ENCODE data around the gene LILRB1.
"Not testable (repeated sequence)": the region's sequence is repeated elsewhere in the genome, so short reads cannot be mapped to it uniquely, and the experiment has no call there.

LILRB1 gene

GRCh38 chr19:54624934-54625730, 5.2 kb upstream of the LILRB1 start:
- DNase-seq (ENCODE audit: low read depth), result not testable (repeated sequence)

GRCh38 chr19:54626757-54627156, 3.5 kb upstream of the LILRB1 start:
- no peak for DNase-seq (ENCODE audit: low read depth)

GRCh38 chr19:54627912-54628311, 2.4 kb upstream of the LILRB1 start:
- DNase-seq (ENCODE audit: low read depth), result not testable (repeated sequence)

DNA sequence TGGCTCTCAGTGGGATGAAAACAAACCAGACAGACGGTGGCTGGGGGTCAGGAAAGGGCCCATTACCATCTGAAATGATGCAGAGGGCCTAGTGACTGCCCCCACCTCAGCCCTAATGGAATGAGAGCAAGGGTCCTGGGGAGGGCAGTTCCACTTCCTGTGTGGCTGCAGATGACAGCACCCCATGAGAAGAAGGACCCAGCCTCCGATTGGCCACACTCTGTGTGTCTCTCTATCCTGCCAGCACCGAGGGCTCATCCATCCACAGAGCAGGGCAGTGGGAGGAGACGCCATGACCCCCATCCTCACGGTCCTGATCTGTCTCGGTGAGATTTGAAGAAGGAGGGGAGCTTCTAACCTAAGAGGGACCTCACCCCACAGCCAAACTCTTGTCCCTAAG, 498 bp downstream of the LILRB1 start:
- no peak for DNase-seq (ENCODE audit: low read depth)

DNA sequence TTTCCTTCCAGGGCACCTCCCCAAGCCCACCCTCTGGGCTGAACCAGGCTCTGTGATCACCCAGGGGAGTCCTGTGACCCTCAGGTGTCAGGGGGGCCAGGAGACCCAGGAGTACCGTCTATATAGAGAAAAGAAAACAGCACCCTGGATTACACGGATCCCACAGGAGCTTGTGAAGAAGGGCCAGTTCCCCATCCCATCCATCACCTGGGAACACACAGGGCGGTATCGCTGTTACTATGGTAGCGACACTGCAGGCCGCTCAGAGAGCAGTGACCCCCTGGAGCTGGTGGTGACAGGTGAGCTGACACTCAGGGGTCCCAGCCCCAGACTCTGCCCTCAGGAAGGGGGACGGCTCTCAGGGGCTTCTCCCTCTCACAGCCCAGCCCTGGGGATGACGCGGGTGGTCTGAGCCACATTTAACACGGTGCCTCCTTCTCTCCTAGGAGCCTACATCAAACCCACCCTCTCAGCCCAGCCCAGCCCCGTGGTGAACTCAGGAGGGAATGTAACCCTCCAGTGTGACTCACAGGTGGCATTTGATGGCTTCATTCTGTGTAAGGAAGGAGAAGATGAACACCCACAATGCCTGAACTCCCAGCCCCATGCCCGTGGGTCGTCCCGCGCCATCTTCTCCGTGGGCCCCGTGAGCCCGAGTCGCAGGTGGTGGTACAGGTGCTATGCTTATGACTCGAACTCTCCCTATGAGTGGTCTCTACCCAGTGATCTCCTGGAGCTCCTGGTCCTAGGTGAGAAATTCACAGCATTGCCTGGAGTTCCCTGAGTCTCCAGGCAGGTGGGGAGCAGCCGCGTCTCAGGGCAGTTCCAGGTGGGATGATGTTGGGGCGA, 1.4 kb downstream of the LILRB1 start:
- DNase-seq (ENCODE audit: low read depth), result not testable (repeated sequence)

GRCh38 chr19:54632517-54632916, 2.2 kb downstream of the LILRB1 start:
- DNase-seq (ENCODE audit: low read depth), result not testable (repeated sequence)

- DNase-seq (ENCODE audit: low read depth), result no peak
Observed at GRCh38 chr19:54633401-54633800, 3.1 kb downstream of the LILRB1 start.

DNA sequence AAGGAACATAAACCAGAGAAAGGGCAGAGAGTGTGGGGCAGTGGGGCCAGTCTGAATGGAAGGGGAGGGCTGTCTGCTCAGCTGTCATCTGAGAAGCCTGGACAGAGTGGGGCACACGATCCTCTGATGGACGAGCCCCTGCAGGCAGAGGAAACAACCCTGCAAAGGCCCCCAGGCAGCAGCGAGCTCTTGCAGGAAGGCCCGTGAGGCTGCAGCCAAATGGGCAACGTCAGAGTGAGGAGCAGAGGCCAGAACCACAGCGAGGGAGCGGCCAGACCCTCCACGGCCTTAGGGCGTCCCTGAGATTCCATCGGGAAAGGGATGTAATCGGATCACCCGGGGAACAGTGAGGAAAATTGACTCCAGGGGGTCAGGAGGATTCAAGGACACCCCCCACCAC, 5.8 kb downstream of the LILRB1 start:
- not testable (repeated sequence) for DNase-seq (ENCODE audit: low read depth)

DNA sequence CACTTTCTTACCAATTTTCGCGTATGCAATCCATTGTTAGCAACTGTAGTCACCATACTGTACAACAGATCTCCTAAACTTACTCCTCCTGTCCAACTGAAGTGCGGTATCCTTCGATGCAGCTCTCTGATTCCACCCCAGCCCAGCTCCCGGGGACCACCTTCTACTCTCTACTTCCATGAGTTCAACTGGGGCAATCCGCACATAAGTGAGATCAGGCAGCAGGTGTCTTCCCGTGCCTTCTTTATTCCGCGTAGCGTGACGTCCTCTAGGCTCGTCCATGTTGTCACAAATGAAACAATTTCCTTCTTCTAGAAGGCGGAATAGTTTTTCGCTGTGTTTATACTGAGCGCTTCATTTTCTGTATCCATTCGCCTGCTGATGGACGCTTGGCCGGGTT, 8.4 kb downstream of the LILRB1 start:
- DNase-seq (ENCODE audit: low read depth), result no peak

- DNase-seq (ENCODE audit: low read depth), result not testable (repeated sequence)
Observed at GRCh38 chr19:54642953-54643352, 12.7 kb downstream of the LILRB1 start.

DNA sequence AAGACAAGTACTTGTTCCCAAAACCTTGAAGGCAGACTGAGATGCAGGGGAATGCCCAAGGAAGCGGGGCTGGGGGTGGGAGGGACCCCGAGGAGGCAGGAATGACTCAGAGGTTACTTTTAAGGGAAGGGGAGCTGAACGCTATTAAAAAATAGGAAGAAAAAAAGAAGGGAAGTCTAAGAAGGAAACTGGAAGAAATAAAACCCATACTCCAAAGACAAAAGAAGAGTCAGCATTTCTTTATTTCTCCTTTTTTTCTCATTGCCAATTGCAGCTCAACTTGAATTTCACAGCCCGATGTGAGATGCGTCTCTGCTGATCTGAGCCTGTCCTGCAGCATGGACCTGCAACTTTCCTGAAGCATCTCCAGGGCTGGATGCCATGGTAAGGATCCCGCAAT, 13.3 kb downstream of the LILRB1 start:
- DNase-seq (ENCODE audit: low read depth), result not testable (repeated sequence)

- no peak for DNase-seq (ENCODE audit: low read depth)
Observed at GRCh38 chr19:54644056-54644455, 13.8 kb downstream of the LILRB1 start.

- no peak for DNase-seq (ENCODE audit: low read depth)
Observed at GRCh38 chr19:54646331-54646841, 16.1 kb downstream of the LILRB1 start.

DNA sequence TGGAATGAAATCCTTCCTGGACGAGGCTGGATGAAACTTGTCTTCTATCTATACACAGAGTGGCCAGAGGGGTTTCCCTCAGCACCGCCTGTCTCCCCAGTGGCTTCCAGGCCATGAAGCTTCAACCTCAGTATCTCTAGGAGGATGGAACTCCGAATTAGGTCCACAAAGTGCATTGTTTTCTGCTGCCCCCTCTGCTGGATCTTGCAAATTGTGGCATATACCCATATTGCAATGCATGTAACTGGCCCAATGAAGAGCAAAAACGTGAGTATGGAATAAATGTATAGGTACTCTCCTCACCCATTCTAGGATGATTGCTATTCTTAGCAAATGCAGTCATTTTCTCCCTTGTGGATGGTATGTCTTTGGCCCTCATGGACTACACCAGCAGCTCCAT, 17.8 kb downstream of the LILRB1 start:
- DNase-seq (ENCODE audit: low read depth), result no peak

DNA sequence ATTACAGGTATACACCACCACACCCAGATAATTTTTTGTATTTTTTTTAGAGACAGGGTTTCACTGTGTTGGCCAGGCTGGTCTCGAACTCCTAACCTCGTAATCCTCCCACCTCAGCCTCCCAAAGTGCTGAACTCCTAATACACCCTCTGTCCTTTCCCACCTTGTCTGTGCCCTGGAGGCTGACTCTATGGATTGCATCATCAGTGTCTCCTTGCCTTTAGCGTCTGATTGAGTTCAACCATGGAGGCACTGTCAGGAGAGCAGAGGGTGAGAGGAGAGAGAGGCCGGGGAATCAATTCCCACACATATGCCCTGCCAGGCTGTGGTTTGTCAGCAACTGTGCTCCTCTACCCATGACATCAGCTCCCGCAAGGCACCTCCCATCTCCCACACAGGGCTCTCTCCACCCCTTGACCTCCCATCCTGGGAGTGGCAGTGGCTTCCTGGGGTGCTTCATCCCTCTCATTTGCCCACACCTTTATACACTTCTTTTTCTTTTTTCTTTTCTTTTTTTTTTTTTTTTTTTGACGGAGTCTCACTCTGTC, 19.9 kb downstream of the LILRB1 start:
- no peak for DNase-seq (ENCODE audit: low read depth)

DNA sequence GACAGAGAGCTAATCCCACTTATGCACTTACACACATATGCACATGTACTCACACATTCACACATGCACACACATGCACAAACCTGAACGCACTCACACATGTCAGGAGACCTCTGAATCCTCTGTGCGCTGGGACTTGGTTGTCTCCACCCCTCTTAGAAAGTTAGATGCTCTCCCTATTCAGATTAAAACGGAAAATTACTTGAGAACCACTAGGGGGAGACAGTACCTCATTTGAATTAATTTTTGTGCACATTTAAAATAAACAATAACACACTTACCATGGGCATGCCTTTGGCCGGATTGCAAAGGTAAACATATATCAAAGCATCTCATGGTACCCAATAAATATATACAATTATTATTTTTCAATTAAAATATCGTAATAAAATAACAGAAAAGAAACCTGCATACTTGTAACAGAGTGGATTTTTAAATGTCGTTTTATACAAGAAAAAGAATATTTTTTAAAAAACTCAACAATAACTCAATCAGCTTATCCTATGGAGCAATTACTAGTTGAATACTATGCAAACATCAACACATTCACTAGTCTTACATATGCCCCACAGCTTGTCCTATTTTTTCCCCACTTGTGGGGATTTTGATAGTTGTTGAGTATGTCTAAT, 23.0 kb downstream of the LILRB1 start:
- no peak for DNase-seq (ENCODE audit: low read depth)

DNA sequence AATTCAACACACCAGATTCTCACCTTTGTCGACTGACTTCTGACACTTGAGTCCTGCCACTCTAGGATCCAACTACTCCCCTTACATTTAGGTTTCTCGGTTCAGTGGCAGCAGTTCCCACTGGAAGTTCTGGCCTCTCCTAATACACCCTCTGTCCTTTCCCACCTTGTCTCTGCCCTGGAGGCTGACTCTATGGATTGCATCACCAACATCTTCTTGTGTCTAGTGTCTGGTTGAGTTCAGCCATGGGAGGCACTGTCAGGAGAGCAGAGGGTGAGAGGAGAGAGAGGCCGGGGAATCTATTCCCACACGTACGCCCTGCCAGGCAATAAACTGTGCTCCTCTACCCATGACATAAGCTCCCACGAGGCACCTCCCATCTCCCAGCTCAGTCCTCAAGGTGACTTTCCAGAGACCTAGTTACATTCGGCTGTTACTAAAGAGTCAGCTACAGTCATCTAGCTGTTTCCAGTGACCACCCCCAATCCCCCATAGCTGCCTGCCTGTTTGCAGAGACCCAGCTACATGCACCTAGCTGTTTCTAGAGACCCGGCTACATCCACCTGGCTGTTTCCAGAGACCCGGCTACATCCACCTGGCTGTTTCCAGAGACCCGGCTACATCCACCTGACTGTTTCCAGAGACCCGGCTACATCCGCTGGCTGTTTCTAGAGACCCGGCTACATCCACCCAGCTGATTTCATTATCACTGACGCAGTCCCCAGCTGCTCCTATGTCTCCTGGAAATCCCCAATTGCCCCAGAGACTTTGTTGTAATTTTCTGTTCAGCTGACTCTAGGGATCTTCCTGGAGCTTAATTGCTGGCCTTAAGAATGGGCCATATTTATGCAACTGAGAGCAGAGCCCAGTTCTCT, 24.4 kb downstream of the LILRB1 start:
- no peak for DNase-seq (ENCODE audit: low read depth)

- no peak for DNase-seq (ENCODE audit: low read depth)
Observed at GRCh38 chr19:54659300-54659699, 29.0 kb downstream of the LILRB1 start.

DNA sequence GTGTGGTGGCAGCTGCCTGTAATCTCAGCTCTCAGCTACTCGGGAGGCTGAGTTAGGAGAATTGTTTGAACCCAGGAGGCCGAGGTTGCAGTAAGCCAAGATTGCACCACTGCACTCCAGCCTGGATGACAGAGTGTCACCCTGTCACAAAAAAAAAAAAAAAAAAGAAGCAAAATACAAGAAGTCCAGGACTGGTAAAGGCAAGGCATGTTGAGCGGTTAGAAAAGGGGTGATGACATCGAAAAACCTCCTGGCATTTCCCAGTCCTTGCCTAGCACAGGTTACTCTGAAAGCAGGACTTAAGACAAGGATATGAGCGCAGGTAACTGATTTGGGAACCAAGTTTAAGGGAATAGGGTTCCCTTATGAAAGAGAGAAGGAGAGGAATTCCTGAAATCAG, 30.0 kb downstream of the LILRB1 start:
- no peak for DNase-seq (ENCODE audit: low read depth)

GRCh38 chr19:54660964-54661363, 30.7 kb downstream of the LILRB1 start:
- DNase-seq (ENCODE audit: low read depth), result no peak

- no peak for DNase-seq (ENCODE audit: low read depth)
Observed at GRCh38 chr19:54661846-54662481, 31.7 kb downstream of the LILRB1 start.

Measured in stimulated activated CD8-positive, alpha-beta memory T cell treated with anti-CD3 and anti-CD28 coated beads, Interleukin-15, amount 100 ng/mL, for 1 hour (primary cell).